Measurements from ENCODE around the gene CCL17. TPM values are rescaled to one million over a fixed set of nuclear protein-coding genes. Genes with fewer than 3 reads are reported as not detected.
A peak's percentile ranks its signal among the peaks of the same experiment; 100 is the strongest.

Gene CCL17
- total RNA-seq, 1 donor from 2014 or later = not detected

DNA sequence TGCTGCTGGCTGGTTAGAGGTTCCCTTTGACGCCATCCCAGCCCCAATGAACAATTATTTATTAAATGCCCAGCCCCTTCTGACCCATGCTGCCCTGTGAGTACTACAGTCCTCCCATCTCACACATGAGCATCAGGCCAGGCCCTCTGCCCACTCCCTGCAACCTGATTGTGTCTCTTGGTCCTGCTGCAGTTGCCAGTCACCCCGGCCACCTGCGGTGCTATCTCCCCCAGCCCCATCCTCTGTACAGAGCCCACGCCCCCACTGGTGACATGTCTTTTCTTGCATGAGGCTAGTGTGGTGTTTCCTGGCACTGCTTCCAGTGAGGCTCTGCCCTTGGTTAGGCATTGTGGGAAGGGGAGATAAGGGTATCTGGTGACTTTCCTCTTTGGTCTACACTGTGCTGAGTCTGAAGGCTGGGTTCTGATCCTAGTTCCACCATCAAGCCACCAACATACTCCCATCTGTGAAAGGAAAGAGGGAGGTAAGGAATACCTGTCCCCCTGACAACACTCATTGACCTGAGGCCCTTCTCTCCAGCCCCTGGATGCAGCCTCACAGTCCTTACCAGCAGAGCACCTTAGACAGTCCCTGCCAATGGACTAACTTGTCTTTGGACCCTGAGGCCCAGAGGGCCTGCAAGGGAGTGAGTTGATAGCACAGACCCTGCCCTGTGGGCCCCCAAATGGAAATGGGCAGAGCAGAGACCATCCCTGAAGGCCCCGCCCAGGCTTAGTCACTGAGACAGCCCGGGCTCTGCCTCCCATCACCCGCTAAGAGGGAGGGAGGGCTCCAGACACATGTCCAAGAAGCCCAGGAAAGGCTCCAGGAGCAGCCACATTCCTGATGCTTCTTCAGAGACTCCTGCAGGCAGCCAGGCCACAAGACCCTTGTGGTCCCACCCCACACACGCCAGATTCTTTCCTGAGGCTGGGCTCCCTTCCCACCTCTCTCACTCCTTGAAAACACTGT, 21.0 kb upstream of the CCL17 start:
- Histone ChIP-seq H3K27ac (peak overlapping the region; percentile 29), H3K9me3 (no peaks in the 10 kb centered on the region), H3K36me3 (no peaks in the 10 kb centered on the region), H3K4me1 (peaks cover 40% of the 10 kb centered on the region), H3K27me3 (no peaks in the 10 kb centered on the region), H3K4me3 (no peak overlapping the region)
- intact Hi-C loops (cut with DNase I) = no loop called here
- DNase-seq (ENCODE audit: extremely low spot score in 2 of 2) = no peak
- TF ChIP-seq POLR2AphosphoS5 (IDR thresholded peaks at IDR 0.05; ENCODE audit: insufficient read depth in 1 of 2, low read depth in 1 of 2) (no peak), POLR2A (IDR thresholded peaks at IDR 0.05) (no peak)
- TF ChIP-seq, protein P1, sequence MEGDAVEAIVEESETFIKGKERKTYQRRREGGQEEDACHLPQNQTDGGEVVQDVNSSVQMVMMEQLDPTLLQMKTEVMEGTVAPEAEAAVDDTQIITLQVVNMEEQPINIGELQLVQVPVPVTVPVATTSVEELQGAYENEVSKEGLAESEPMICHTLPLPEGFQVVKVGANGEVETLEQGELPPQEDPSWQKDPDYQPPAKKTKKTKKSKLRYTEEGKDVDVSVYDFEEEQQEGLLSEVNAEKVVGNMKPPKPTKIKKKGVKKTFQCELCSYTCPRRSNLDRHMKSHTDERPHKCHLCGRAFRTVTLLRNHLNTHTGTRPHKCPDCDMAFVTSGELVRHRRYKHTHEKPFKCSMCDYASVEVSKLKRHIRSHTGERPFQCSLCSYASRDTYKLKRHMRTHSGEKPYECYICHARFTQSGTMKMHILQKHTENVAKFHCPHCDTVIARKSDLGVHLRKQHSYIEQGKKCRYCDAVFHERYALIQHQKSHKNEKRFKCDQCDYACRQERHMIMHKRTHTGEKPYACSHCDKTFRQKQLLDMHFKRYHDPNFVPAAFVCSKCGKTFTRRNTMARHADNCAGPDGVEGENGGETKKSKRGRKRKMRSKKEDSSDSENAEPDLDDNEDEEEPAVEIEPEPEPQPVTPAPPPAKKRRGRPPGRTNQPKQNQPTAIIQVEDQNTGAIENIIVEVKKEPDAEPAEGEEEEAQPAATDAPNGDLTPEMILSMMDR (IDR thresholded peaks at IDR 0.05) = no peak

DNA sequence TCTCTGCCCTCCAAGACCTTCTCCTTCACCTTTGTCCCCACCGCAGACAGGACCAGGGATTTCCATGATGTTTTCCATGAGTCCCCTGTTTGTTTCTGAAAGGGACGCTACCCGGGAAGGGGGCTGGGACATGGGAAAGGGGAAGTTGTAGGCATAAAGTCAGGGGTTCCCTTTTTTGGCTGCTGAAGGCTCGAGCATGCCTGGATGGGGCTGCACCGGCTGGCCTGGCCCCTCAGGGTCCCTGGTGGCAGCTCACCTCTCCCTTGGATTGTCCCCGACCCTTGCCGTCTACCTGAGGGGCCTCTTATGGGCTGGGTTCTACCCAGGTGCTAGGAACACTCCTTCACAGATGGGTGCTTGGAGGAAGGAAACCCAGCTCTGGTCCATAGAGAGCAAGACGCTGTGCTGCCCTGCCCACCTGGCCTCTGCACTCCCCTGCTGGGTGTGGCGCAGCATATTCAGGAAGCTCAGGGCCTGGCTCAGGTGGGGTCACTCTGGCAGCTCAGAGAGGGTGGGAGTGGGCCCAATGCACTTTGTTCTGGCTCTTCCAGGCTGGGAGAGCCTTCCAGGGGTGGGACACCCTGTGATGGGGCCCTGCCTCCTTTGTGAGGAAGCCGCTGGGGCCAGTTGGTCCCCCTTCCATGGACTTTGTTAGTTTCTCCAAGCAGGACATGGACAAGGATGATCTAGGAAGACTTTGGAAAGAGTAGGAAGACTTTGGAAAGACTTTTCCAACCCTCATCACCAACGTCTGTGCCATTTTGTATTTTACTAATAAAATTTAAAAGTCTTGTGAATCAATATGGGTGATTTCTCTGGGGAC, 20.1 kb upstream of the CCL17 start:
- intact Hi-C loops (cut with DNase I) = no loop called here
- DNase-seq (ENCODE audit: extremely low spot score in 2 of 2) = no peak
- Histone ChIP-seq H3K27ac (peak overlapping the region; percentile 29), H3K4me3 (no peak overlapping the region), H3K4me1 (peaks cover 40% of the 10 kb centered on the region), H3K27me3 (no peaks in the 10 kb centered on the region), H3K9me3 (no peaks in the 10 kb centered on the region), H3K36me3 (no peaks in the 10 kb centered on the region)
- TF ChIP-seq POLR2A (IDR thresholded peaks at IDR 0.05) (no peak), POLR2AphosphoS5 (IDR thresholded peaks at IDR 0.05; ENCODE audit: insufficient read depth in 1 of 2, low read depth in 1 of 2) (no peak)
- TF ChIP-seq, protein P1 (IDR thresholded peaks at IDR 0.05) = no peak

DNA sequence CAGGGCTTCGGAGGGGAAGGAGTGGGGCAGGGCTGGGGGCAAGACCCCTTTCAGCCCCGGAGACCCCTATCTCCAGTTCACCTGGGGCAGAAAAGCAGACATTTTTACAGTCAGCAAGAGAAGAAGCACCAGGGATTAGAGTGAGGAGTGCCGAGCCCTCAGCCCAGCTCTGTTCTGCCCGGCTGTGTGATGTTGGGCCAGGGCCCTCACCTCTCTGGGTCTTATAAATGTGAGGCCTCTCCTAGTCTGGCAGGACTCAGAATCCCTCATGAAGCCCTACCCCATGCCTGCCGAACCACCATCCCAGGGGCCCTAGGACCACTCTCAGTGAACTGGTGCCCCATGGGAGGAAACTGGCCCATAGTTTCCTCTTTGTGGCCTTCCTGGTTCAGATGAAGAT, 19.5 kb upstream of the CCL17 start:
- Histone ChIP-seq H3K4me3 (no peak overlapping the region), H3K4me1 (peaks cover 40% of the 10 kb centered on the region), H3K9me3 (no peaks in the 10 kb centered on the region), H3K27ac (no peak overlapping the region), H3K36me3 (no peaks in the 10 kb centered on the region), H3K27me3 (no peaks in the 10 kb centered on the region)
- intact Hi-C loops (cut with DNase I) = no loop called here
- TF ChIP-seq, protein P1 (IDR thresholded peaks at IDR 0.05) = no peak
- no peak for TF ChIP-seq POLR2A (IDR thresholded peaks at IDR 0.05)
- no peak for DNase-seq (ENCODE audit: extremely low spot score in 2 of 2)

DNA sequence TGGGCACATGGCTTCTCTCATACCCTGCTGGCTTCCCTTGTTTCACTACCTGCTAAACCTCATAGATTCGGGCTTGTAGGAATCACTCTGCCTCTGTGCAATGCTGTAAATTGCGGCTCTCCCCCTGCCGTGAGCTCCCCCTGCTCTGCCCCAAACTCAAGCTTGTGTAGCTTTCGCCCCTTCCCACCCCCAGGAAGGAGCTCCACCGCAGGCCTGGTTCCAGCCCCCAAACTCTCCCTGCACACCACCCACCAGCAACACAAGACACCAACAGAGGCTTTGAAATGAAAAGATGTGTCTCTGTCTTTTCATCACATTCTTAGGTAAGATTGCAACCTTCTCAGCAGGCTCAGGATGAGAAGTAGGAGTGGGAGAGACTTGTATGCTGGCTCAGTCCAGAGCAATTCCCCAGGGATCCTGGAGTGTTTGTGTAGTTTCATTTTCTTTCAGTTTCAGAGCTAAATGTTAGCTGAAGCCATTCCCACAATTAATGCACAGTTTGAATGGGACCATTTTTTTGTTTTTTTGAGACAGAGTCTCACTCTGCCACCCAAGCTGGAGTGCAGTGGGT, 18.1 kb upstream of the CCL17 start:
- intact Hi-C loops (cut with DNase I) = no loop called here
- TF ChIP-seq, protein P1 (IDR thresholded peaks at IDR 0.05) = no peak
- no peak for TF ChIP-seq POLR2AphosphoS5 (IDR thresholded peaks at IDR 0.05; ENCODE audit: insufficient read depth in 1 of 2, low read depth in 1 of 2)
- DNase-seq (ENCODE audit: extremely low spot score in 2 of 2) = no peak
- Histone ChIP-seq H3K27me3 (no peaks in the 10 kb centered on the region), H3K4me3 (no peak overlapping the region), H3K4me1 (peaks cover 35% of the 10 kb centered on the region), H3K9me3 (no peaks in the 10 kb centered on the region), H3K36me3 (no peaks in the 10 kb centered on the region), H3K27ac (no peak overlapping the region)

All from vagina (tissue), 2 donors.